Inflammatory macrophage (primary cell): ENCODE results near the gene EEF2.
"Not testable (repeated sequence)": the region's sequence is repeated elsewhere in the genome, so short reads cannot be mapped to it uniquely, and the experiment has no call there.

ENCODE experiments used
- DNase-seq, 2 donors: peaks; one replicate each; pipeline ENCODE4 v3.0.0-alpha.2; 2020 to 2022

EEF2 gene

DNA sequence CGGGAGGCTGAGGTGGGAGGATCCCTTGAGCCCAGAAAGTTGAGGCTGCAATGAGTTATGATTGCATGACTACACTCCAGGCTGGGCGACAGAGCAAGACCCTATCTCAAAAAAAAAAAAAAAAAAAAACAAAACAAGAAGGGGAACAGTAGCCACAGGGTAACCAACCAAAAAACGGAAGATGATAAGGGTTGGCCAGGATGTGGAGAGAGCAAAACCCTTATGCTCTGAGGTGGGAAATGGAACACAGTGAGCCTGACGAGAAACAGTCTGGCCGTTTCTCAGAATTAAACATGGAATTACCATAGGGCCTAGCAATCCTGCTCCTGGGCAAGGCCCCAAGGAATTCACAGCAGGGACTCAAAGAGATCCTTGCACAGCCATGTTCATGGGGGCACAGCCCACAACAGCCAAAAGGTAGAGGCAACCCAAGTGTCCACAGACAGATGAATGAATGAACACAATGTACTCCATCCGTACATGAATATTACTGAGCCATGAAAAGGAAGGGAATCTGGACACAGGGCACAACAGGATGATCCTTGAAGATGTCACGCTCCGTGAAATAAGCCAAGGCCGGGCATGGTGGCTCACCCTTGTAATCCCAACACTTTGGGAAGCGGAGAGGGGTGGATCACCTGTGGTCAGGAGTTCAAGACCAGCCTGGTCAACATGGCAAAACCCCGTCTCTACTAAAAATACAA, 41.1 kb downstream of the EEF2 start:
- DNase-seq = no peak

DNA sequence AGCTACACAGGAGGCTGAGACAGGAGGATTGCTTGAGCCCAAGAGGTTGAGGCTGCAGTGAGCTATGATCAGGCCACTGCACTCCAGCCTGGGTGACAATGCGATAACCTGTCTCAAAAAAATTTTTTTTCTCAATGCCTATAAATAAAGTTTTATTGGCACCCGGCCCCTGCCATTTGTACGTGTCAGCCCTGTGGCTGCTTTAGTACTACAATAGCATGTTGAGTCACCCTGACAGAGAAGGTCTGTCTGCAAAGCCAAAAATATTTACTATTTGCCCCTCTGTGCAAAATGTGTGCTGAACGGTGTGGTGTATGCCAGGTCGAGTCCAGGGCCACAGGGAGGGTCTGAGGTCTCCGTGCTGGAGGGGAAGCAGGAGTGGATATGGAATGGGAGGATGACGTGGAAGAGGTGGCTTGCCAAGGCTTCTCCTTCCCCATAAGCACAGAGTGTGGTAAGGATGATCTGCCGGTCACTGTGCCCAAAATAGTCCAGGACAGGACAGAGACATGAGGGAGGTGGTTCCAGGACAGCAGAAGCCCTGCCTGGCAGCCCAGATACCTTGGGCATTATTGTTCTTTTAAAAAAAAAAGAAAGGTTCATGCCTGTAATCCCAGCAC, 42.4 kb downstream of the EEF2 start:
- peak in 1 of 2 donors; percentile 13 for DNase-seq

- not testable (repeated sequence) for DNase-seq
Observed at GRCh38 chr19:3938300-3938950, 46.8 kb downstream of the EEF2 start.

DNA sequence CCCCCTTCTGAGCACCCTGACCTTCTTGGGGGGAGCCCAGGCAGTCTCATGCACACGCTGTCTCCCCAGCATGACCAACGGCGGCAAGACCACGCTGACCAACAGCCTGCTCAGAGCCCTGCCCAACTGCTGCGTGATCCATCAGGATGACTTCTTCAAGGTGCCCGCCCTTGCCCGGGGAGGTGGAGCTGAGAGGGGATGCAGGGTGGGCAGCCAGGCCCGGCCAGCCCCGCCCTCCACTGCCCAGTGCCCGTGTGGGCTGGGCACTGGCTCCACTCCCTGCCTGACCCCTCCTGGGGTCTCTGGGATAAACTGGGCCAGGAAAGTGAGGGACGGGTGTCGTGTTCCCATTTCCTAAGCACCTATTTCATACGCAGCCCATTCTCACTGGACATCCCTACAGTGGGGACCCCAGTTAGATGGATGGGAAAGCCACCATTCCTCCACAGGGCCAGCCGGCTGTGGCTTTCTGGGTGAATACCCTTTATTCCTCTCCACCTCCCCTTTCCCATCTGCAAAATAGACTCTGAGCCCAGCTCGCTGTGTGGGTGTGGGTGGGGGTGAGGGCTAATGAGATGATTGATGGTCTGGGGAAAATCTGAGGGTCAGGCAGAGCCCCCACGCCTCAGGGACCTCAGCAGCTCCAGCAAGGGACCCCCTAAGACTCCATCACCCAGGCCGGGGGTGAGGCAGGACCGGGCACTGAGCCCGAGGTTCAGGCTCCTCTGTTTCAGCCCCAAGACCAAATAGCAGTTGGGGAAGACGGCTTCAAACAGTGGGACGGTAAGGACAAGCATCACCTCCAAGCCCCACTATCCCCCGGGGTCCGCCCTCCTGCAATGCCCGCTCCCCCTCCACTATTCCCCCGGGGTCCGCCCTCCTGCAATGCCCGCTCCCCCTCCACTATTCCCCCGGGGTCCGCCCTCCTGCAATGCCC, 48.5 kb downstream of the EEF2 start:
- DNase-seq = no peak

DNA sequence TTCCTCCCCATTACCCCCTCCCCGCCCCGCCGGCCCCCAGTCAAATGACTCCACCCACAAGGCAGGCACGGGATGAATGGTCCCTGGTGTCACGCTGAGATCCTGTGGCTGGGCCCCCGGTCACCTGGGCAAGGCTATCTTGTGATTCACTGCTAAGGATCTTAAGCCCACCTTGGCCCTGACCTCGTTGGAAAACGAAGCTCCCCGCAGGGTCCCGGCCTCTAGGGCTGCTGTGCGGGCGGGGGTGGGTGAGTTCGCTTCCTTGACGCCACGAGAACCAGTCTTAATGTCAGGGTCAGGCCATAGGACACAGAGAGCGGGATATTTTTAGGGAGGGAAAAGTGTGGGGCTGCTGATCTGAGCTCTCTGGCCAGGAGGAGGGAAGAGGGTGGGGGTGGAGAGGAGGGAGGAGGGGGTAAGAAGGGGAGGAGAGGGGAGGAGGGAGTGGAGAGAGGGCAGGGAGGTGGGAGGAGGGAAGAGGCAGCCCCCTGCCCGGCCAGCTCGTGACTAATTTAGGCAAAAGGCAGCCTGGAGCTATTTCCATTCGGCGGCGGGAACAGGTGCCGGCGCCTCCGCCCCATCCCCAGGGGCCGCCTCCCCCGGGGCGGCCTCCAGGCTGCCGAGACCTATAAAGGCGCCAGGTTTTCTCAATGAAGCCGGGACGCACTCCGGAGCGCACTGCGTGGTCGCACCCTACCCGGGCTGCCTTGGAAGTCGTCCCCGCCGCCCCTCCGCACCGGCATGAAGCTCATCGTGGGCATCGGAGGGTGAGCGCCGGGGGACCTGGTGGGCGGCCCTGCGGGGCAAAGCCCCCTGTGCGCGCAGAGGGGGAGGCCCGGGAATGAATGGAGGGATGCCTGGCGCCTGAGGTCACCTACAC, 52.1 kb downstream of the EEF2 start, which contains the start of gene NMRK2:
Gene NMRK2 (plus strand): TSS at position 139 of the 880 bp plus-strand sequence. CDS start 603 bp downstream, at position 742.
- DNase-seq = peak in 1 of 2 donors; percentile 38

DNA sequence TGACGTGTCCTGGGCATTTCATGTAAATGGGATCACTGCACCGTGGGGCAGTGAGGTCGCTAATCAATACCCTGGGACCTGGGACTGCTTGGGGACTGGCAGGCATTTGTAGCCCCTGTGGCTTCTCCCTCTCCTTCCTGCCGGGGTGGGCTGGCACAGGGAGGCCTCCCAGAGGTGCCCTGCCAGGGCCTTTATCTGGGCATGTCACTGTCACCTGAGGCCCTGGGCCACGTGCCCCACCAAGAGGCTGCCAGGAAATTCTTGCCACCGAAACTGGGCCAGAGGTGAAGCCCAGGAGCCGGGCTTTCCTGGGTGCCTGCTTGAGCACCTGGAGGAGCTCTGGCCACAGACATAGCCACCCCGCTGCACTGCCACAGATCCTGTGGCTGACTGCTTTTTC, 54.2 kb downstream of the EEF2 start:
- DNase-seq = no peak
